NAMALWA (cell line): ENCODE data around the gene HDDC2.

Experiments used
- DNase-seq: peaks from one replicate; pipeline ENCODE4 v3.0.0-alpha.2; 2015; ENCODE audit warnings: low spot score

Gene HDDC2

GRCh38 chr6:125233202-125233601, 68.6 kb downstream of the HDDC2 start:
- DNase-seq: no peak

DNA sequence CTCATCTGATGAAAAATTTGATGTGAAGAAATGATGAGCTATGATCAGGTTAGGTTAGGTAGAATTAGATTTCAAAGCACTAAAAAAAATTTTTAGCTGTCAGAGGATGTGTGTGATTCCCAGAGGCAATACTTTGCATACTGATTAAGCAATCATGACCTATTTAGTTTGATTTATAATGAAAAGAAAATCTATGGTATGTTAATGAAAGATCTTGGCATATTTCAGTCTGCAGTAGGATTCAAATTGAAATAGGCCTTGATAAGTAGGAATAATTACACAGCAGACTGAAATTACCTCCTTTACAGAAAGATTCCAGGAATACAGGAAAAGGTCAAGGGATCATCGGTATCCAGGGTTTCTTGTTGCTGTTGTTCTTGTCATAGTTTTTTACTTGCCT, 69.3 kb downstream of the HDDC2 start:
- DNase-seq: no peak

- DNase-seq: no peak
Observed at GRCh38 chr6:125231574-125232343, 70.0 kb downstream of the HDDC2 start.

DNA sequence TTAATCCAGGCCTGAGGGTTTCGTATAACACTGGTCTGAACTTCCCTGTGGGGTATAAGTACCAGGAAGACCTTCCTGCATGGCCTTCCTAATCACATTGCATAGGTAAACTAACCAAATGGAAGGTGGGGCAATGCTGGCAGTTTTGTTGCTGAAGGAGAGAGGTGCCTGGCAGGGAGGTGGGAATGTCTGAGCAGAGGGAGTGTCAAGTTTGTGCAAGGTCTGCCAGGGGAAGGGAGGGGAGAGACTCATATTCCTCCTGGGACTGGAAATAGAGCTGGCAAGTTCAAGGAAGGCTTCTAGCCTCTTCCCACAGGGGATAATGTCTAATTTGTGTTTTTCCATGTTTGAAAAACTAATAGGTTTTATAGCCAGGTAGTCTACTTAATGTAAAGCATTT, 70.6 kb downstream of the HDDC2 start:
- DNase-seq: no peak

- DNase-seq: no peak
Observed at GRCh38 chr6:125230674-125231073, 71.1 kb downstream of the HDDC2 start.

GRCh38 chr6:125228981-125229479, 72.7 kb downstream of the HDDC2 start:
- no peak for DNase-seq

DNA sequence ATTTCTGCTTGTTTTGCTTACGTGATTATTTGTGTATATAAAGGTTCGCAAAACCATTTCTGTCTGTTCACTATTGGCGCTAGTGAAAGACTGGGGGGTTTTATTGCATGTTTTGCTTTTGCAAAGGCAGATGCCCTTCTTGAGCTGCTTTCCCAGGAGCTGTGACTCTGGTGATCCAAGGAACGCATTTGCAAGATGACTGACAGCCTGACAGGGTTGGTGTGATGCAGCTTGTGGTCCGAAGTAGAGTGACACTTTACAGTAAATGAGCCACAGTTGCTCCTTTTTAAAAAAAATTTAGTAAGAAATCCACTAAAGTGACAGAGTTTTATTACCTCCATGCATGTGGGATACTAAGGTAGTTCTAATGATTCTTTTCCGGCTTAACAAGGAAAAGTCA, 74.5 kb downstream of the HDDC2 start:
- DNase-seq: no peak
